ENCODE results near the gene FZD10. TPM values are rescaled to one million over a fixed set of nuclear protein-coding genes. Genes with fewer than 3 reads are reported as not detected.

The FZD10 gene
- total and polyA plus RNA-seq, 2 of the 8 experiments (the other 6 are each of a cell fraction or from before 2014, with no cell fraction given) = 0.11 to 0.60 TPM

DNA sequence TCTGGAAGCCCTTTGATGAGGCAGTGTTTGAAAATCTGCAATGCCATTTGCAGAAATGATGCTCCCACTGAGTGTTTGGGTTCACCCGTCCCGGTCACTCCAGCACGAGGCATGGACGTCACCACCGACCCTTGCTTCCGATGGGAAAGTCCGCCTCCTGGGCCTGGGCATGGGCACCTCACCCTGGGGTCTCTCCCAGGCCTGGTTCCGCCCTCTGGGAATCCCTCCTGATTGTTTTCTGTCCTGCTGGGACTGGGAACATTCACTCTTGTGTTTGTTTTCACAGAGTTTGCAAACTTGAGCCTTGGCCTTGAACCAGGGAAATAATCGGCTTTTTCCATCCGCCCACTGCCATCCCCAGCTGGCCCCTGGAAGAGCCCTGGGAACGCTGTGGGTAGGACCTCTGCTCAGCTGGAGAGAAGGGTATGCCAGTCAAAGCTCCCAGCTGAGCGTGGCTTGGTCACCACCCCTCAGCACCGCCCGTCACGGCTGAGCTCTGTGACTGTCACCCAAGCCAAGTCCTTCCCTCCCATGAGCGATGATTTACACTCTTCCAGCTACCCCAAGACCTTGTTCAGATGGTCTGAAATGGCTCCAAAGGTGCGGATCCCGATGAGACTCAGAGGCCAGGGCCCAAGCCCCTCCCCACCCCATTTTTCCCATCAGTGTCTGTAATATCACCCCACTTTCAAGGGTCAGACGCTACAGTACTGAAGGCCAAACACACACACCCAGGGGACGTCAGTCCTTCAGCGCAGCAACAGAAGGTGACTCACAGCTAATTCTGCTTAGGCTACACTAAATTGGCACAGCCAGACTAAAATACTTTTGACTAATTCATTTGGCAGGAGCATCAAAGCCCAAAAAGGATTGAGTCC is 34.1 kb upstream of the FZD10 start:
- H2BK5ac ChIP-seq (ENCODE audit: low read depth, low read length) = no peak overlapping the region
- H3K9ac ChIP-seq (replicated peaks in 1 of 4; ENCODE audit: extremely low read depth in 1 of 4, low read depth in 3 of 4, low read length in 3 of 4) = no peak overlapping the region
- H3K23me2 ChIP-seq (ENCODE audit: low read depth, low read length) = no peaks in the 10 kb centered on the region
- no peak for FAIRE-seq
- no peak overlapping the region for H2BK20ac ChIP-seq (ENCODE audit: low read length)
- no peaks in the 10 kb centered on the region for H3K79me1 ChIP-seq (ENCODE audit: low read depth, low read length)
- DNase-seq (ENCODE audit: low read depth in 1 of 2, low spot score in 2 of 2) = no peak
- no peak overlapping the region for H3K27ac ChIP-seq (ENCODE audit: low read depth, low read length)
- H4K91ac ChIP-seq (replicated peaks; ENCODE audit: insufficient read length, low read length) = no peak overlapping the region
- H3K36me3 ChIP-seq (ENCODE audit: control insufficient read depth in 2 of 4, insufficient read depth in 4 of 4, low read length in 3 of 4) = no peaks in the 10 kb centered on the region
- TF ChIP-seq SAP30 (IDR thresholded peaks at IDR 0.05; ENCODE audit: insufficient read depth, insufficient replicate concordance, low read length) = no peak
- no peak for TF ChIP-seq SIRT6 (IDR thresholded peaks at IDR 0.05; ENCODE audit: low read length)
- no peak for TF ChIP-seq TEAD4 (IDR thresholded peaks at IDR 0.05; ENCODE audit: low read depth, low read length)
- TF ChIP-seq PHF8 (conservative IDR thresholded peaks at IDR 0.05; ENCODE audit: low read depth, low read length) = no peak
- TF ChIP-seq TBP (IDR thresholded peaks at IDR 0.05; ENCODE audit: low read depth, low read length) = no peak
- peaks cover 0 to 14% (median 5%) of the 10 kb centered on the region in 4 experiments; a peak in 4 of 7 replicates for H3K27me3 ChIP-seq (replicated peaks in 1 of 4; ENCODE audit: control insufficient read depth in 3 of 4, extremely low read depth in 1 of 4, insufficient read depth in 3 of 4, low read length in 3 of 4)
- no peak overlapping the region for H2BK15ac ChIP-seq (ENCODE audit: low read length)
- H2BK120ac ChIP-seq (replicated peaks; ENCODE audit: low read depth, low read length) = no peak overlapping the region
- H3K4ac ChIP-seq (replicated peaks; ENCODE audit: insufficient read length, low read depth, low read length) = no peak overlapping the region
- H2AK5ac ChIP-seq (ENCODE audit: low read depth, low read length) = no peak overlapping the region
- no peaks in the 10 kb centered on the region for H3K79me2 ChIP-seq (ENCODE audit: control insufficient read depth in 1 of 2, insufficient read depth in 2 of 2, low read length in 2 of 2)
- H3K4me2 ChIP-seq (ENCODE audit: insufficient read depth in 1 of 2, low read depth in 2 of 2, low read length in 2 of 2) = no peak overlapping the region
- WGBS, 2 experiments (ENCODE audit: extremely low coverage in 1 of 2, insufficient coverage in 1 of 2, insufficient read length in 1 of 2, insufficient replicate concordance in 2 of 2, low coverage in 1 of 2, low lambda C conversion rate in 2 of 2, missing lambda C conversion rate in 1 of 2) = 96% methylated on average over 21 of the region's 21 CpGs; no CpG with 5 or more reads in 1 of the 2 experiments
- H4K20me1 ChIP-seq (replicated peaks in 1 of 2; ENCODE audit: control insufficient read depth in 1 of 2, insufficient read depth in 2 of 2, low read length in 2 of 2) = no peaks in the 10 kb centered on the region
- no peak overlapping the region for H4K8ac ChIP-seq (ENCODE audit: extremely low read depth, insufficient read depth, low read length)
- no peak overlapping the region for H2AFZ ChIP-seq (ENCODE audit: low read length)
- H4K5ac ChIP-seq (ENCODE audit: insufficient read length, low read depth, low read length) = no peak overlapping the region
- ChIA-PET POLR2A (ENCODE audit: partially characterized antibody) (no interaction called here), CTCF (ENCODE audit: partially characterized antibody) (interaction anchor here (1.0 to 1.4 kb wide), 4 partner anchors 15 to 79 kb away, joined by 3 read pairs; no protein-coding TSS in a partner anchor)
- H3K9me3 ChIP-seq (ENCODE audit: insufficient read depth in 2 of 2, low read depth in 1 of 2, low read length in 1 of 2) = no peaks in the 10 kb centered on the region; a peak in 1 of 4 replicates
- no peak overlapping the region for H3K18ac ChIP-seq (ENCODE audit: extremely low read depth, low read length)
- H3K56ac ChIP-seq (replicated peaks; ENCODE audit: insufficient read length, low read depth, low read length) = no peak overlapping the region
- H3K4me1 ChIP-seq (replicated peaks in 1 of 4; ENCODE audit: control insufficient read depth in 3 of 4, insufficient read depth in 4 of 4, low read length in 3 of 4) = no peaks in the 10 kb centered on the region; a peak in 1 of 7 replicates
- H3K14ac ChIP-seq (ENCODE audit: insufficient read length) = no peak overlapping the region
- H3K4me3 ChIP-seq (ENCODE audit: extremely low read depth in 1 of 4, insufficient read depth in 2 of 4, low read depth in 3 of 4, low read length in 4 of 4) = no peak overlapping the region
- no peak overlapping the region for H3K23ac ChIP-seq (ENCODE audit: insufficient read length)
- H2BK12ac ChIP-seq (ENCODE audit: low read depth, low read length) = no peak overlapping the region
